Activated T-cell treated with anti-CD3 and anti-CD28 coated beads for 24 hours (primary cell): ENCODE data around the gene CETN1.

Experiments used
- DNase-seq: peaks from one replicate; pipeline ENCODE4 v3.0.0-alpha.2; 2020; ENCODE audit warnings: low read depth

The CETN1 gene

GRCh38 chr18:580154-580553, at the start of gene CETN1:
TSS of gene CETN1 (plus strand) at chr18:580380. CDS start at chr18:580409, 29 bp downstream.
- DNase-seq = no peak

DNA sequence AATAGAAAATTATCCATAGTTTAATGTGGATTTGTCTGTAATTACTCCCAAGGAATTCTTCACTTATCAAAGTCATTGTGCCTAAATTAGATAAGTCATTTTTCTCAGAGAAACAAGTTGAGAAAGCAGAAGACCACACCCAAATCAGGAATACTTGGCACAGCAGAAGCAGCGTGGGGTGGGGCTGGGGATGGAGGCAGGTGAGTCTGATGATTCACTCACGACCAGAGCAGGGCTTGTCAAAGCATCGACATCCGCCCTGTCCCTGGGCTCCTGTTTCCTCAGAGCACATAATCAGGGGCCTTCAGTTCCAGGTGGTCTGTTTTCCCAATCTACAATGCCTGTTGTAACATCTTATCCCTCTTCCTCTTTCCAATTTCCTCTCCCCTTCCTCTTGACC, 48.2 kb upstream of the CETN1 start:
- DNase-seq = no peak

DNA sequence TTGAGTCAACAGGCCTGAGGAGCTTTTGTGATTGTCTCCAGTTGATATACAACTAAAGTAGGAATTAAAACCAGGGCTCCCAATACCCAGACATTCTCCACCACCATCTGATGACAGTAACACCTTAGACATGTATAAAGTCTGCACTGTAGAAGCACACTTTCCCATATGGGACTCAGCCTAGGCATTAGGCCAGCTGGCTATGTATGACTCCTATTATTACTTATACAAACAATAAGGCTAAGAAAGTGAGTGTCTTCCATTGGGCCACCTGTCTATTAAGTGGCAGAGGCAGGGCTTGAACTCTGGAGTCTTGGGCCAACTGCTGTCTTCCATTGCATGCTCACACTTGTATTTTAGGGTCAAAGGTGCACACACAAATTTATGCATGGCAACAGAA, 47.5 kb upstream of the CETN1 start:
- no peak for DNase-seq

DNA sequence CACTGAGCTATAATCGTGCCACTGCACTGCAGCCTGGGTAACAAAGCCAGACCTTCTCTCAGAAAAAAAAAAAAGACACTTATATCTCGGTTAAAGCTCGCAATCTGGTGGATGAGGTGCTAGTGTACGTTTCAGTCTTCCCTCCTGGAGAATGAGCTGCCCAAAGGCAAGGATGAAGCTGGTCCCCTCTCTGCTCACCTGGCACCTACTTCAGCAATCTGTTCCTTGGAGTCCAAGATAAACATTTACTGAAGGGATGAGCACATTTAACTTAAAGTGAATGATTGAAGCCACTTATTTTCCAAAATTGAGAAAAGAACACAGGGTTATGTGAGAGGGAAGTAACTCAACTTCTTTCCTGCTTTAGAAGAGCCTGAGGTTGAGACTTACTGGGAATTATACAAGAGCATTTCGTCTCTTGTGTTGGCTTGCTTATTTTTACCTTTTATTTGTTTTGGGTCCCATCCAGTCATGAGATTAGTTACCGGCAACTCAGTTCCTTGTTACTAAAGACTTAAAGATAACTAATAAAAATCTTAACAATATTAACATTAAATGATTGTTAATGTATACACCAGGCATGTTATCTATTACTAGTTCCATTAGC, 46.1 kb upstream of the CETN1 start:
- DNase-seq = no peak

GRCh38 chr18:543447-544078, 36.6 kb upstream of the CETN1 start:
- no peak for DNase-seq

- no peak for DNase-seq
Measured at GRCh38 chr18:549967-550366, 30.2 kb upstream of the CETN1 start.

DNA sequence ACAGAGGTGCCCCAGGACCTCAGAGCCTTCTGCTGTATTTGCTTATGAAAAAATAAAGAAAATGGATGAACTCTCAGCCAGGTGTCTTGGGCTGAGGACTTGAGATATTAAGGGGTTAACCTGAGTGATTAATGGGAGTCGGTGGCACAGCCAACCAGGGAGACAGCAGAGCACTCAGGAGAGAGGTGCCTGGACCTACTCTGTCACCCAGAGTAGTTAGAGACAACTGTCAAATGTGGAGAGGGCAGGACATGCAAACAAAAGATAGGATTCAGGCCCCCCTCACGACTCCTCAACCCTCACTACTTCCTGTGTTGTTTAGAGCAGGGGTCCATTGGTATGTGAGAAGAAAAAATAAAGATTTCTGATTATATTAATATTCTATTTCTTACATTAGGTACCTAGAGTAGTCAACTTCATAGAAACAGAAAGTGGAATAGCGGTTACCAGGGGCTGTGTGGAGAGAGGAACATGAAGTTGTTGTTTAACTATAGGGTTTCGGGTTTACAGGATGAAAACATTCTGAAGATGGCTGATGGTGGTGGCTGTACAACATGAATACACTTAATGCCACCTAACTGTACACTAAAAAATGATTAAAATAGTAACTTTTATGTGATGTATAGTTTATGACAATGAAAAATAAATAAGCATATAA, 28.6 kb upstream of the CETN1 start:
- DNase-seq = no peak

DNA sequence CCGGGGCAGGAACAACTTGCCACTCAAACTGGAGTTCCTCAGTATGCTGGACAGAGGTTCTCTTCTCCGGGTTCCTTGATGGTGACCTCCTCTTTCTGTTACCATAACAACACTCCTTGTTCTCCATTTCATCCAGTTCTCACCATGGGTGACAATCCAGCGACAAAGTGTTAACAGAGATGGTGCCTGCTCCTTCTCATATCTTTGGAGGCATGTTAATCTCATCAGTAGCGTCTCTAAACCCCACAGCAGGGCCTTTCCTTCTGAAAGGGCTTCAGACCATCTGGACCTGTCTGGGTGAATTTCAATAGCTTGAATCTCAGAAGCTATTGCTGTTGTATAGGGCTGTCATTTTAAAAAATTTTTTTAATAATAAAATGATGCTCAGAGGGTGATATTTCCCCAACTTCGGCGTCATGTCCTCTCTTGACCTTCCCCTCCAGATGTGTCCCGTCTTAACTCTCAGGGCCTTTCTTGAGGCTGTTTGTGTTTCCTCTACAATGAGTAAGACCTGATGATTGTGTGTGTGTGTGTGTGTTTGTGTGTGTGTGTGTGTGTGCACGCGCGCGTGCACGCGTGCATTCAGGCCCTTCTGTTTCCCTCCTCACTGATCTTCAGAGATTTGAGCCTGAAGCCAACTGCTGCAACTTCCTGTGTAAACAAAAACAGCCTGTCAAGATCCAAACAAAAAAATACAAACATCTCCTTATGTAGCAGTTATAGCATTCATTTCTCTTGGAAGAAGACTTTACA, 24.3 kb upstream of the CETN1 start:
- no peak for DNase-seq

DNA sequence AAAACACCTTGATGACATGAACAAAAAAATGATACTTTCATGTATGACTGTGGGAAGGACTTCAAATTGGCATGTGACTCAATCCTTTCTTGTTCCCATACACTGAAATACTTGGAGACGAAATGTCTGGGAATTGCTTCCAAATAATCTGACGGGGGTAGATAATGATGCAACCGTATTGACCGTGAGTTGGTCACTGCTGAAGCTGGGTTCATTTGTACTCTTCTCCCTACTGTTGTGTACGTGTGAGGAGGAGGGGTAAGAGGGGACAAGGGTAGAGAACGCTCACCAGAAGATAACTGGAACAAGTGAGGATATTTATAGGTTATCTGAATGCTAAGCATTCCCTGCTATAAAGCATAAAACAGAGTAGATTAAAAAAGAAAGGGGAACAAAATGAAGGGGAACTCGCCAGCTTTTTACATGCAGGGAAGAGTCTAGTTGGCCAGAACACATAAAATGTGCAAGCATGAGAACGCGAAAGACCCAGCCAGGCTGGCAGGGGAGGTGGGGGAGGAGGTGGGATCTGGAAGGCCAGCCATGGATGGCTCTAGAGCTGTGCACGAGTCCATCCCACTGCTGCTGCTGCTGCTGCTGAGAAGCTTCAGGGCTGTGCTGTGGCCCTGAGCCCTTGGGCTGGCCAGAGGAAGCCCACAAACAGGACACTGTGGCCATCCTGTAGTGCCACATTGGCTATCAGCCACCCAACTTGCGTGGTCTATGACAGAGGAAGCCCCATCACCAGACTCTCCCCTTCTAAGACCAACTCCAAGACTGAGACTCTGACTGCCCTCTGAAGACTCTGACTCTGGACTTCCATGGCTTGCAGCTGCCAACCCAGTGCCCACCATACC, 15.2 kb upstream of the CETN1 start:
- DNase-seq = no peak

DNA sequence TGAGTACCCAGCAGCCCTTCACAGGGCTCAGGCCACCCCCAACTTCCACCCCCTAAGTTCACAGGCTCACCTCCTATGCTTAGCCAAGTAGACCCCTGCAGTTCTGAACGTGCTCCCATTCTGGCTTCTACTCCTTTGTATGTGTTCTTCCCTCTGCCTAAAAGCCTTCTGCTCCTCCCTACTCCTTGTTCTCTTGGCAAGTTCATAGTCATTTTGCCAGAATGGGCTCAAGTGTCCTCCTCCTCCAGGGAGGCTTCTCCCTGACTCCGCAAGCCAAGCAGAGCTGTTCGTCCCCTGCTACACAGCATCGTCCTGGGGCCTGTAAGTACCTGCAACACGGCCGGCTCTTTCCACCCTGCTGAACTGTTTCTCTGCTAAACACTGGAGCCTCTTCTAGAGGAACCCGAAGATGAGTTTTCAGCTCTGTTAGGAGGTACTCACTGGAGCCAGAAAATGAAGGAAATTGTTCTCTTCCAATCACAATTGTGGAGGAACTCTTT, 14.6 kb upstream of the CETN1 start:
- DNase-seq = no peak

- no peak for DNase-seq
Measured at GRCh38 chr18:567122-567521, 13.1 kb upstream of the CETN1 start.

- no peak for DNase-seq
Measured at GRCh38 chr18:568731-569130, 11.4 kb upstream of the CETN1 start.

DNA sequence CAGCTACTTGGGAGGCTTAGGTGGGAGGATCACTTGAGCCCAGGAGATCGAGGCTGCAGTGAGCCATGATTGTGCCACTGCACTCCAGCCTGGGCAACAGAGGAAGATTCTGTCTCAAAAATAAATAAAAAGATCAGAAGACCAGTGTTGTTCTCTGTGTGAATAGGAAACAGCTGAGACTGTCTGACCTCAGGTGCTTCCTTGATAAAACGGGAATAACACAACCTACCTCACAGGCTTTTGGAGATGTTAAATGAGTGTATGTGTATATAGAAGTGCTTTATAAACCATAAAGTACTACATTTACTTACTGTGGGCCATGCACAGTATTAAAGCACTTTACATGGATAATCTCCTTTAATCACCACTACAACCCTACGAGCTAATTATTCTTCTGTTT, 9.9 kb upstream of the CETN1 start:
- DNase-seq = no peak

- DNase-seq = no peak
Measured at GRCh38 chr18:570697-571096, 9.5 kb upstream of the CETN1 start.

GRCh38 chr18:572091-572830, 7.9 kb upstream of the CETN1 start:
- DNase-seq = no peak

DNA sequence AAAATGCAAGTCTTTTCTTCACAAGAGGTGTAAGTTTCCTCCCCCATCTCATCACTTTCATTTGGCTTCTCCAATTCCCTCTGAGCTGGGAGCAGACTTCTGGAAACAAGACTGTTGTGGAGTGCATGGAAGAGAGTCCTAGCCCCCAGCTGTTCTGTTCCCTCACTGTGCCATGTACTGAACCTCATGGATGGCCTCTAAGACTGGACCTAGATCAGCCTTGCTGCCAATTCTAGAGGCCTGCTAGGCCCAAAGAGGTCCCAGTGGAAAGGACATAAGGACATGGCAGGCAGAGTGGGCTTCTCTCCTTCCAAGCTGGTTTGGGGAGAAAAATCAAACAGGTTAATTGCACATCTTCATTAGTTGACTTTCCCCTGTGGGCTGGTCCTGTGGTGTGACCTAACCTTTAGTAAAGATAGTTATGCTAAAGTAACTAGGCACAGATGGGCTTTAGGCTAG, 7.3 kb upstream of the CETN1 start:
- no peak for DNase-seq

- DNase-seq = no peak
Measured at GRCh38 chr18:573385-573784, 6.8 kb upstream of the CETN1 start.

GRCh38 chr18:574149-574860, 5.9 kb upstream of the CETN1 start:
- no peak for DNase-seq

DNA sequence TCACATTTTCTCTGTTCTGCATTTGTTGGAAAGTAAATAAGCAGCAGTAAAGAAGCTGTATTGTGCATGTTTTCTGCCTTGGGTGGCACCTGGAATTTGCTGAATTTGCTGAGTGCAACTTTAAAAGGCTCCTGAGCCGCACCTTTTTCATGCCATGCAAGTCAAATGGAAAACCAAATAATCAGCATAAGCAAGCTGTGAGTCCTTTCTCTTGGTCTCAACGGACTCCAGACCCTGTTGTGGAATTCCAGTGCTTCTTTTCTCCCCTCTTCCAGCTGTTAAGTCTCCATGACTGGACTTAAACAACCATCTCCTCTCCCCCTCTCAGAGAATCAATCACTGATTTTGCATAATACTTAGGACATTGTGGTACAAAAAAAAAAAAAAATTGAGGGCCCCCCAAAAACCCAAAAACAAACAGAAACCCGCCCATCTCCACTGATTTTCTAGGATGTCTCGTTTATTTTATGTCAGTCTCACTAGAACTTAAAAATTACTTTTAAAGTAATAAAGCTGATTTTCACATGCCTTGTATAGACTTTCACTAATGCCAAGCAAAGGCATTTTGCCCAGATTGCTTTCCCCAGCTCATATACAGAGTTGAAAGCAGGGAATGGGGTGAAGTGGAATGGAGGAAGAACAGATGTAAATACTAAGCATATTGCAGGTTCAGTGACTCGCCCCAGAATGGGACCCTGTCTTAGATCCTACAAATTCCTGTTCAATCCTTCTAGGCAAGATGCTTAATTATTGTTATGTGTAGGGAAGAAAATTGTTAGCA, 5.1 kb upstream of the CETN1 start:
- DNase-seq = no peak

DNA sequence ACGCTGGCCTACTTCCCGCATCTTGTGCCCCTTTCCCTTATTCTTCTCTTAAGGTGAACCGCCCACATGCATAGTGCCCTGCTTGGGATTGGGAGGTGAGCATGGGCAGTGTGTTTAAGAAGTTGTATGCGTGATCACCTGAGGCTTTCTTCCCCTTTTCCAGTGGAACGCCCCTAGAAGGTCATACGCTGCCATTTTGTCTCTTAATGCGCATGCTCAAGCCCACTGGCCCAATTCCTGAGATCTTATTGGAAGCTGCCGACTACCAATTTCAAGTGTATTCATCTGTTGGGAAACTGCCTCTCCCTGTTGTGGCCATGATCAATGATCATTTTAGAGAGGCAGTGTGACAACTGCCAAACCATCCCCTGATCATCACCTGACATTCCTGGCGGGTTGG, 3.3 kb upstream of the CETN1 start:
- no peak for DNase-seq
